H1 (cell line): Measurements from ENCODE around the gene GAS7. TPM values are rescaled to one million over a fixed set of nuclear protein-coding genes. Genes with fewer than 3 reads are reported as not detected.

Experiments
- CTCF ChIA-PET: fragments of 300-600 bp; sonication (Branson Sonifier 250); formaldehyde crosslinking; loops from one replicate; lab custom pipeline; 2021; ENCODE audit not compliant: partially characterized antibody; lab: Charles Lee
- POLR2A ChIA-PET: fragments of 300-600 bp; sonication (Branson Sonifier 250); formaldehyde crosslinking; loops from one replicate; lab custom pipeline; 2021; ENCODE audit warnings: inconsistent platforms; ENCODE audit not compliant: partially characterized antibody; lab: Charles Lee
- DNase-seq, 2 experiments: peaks; one replicate each; pipeline versions ENCODE4 v3.0.0 to v3.0.0-alpha.2; 2010 to 2022; ENCODE audit warnings: low spot score in 2 of 2, low read depth in 1 of 2, mixed read lengths in 1 of 2
- FAIRE-seq: peaks from 2 replicates; lab custom pipeline; 2011; peaks lifted over from hg19 to GRCh38; lab: Jason Lieb, UNC
- H2AFZ ChIP-seq: 2 replicates; pipeline ENCODE4 v1.8.1; 2012; ENCODE audit warnings: low read length, inconsistent platforms
- H2AK5ac ChIP-seq: 2 replicates; pipeline ENCODE4 v1.6.1; 2013; ENCODE audit warnings: low read depth, low read length
- H2BK120ac ChIP-seq: replicated peaks from 2 replicates; pipeline ENCODE3; 2013; ENCODE audit warnings: low read depth, low read length, inconsistent platforms
- H2BK12ac ChIP-seq: 2 replicates; pipeline ENCODE4 v1.6.1; 2013; ENCODE audit warnings: low read depth, low read length
- H2BK15ac ChIP-seq: 2 replicates; pipeline ENCODE4 v1.6.1; 2013; ENCODE audit warnings: low read length
- H2BK20ac ChIP-seq: 2 replicates; pipeline ENCODE4 v1.6.1; 2013; ENCODE audit warnings: low read length
- H2BK5ac ChIP-seq: 2 replicates; pipeline ENCODE4 v1.6.1; 2013; ENCODE audit warnings: low read depth, low read length
- H3K14ac ChIP-seq: 2 replicates; pipeline ENCODE4 v1.6.1; 2013; ENCODE audit warnings: inconsistent platforms; ENCODE audit not compliant: insufficient read length
- H3K18ac ChIP-seq: 2 replicates; pipeline ENCODE4 v1.6.1; 2013; ENCODE audit warnings: low read length; ENCODE audit errors: extremely low read depth
- H3K23ac ChIP-seq: 2 replicates; pipeline ENCODE4 v1.6.1; 2013; ENCODE audit warnings: inconsistent platforms; ENCODE audit not compliant: insufficient read length
- H3K23me2 ChIP-seq: 2 replicates; pipeline ENCODE4 v1.6.1; 2013; ENCODE audit warnings: low read depth, low read length
- H3K27ac ChIP-seq: 2 replicates; pipeline ENCODE4 v1.6.1; 2011; ENCODE audit warnings: low read depth, low read length, inconsistent platforms
- H3K27me3 ChIP-seq, 4 experiments: replicated peaks in 1 of 4; 1 replicate in 1 of 4; 2 replicates in 3 of 4; pipeline versions ENCODE4 v1.6.1 to v1.8.1; 2011 to 2013; ENCODE audit warnings: low read length in 3 of 4, mild to moderate bottlenecking in 3 of 4, inconsistent platforms in 2 of 4, mixed read lengths in 2 of 4, moderate library complexity in 1 of 4; ENCODE audit not compliant: control insufficient read depth in 3 of 4, insufficient read depth in 3 of 4; ENCODE audit errors: extremely low read depth in 1 of 4
- H3K36me3 ChIP-seq, 4 experiments: 2 replicates each; pipeline versions ENCODE4 v1.6.1 to v1.8.1; 2011 to 2013; ENCODE audit warnings: mild to moderate bottlenecking in 4 of 4, low read length in 3 of 4, moderate library complexity in 2 of 4, control low read depth in 1 of 4, inconsistent platforms in 1 of 4; ENCODE audit not compliant: insufficient read depth in 4 of 4, control insufficient read depth in 2 of 4
- H3K4ac ChIP-seq: replicated peaks from 2 replicates; pipeline ENCODE3; 2013; ENCODE audit warnings: low read length, low read depth, mixed read lengths, inconsistent platforms; ENCODE audit not compliant: insufficient read length
- H3K4me1 ChIP-seq, 4 experiments: replicated peaks in 1 of 4; 1 replicate in 1 of 4; 2 replicates in 3 of 4; pipeline versions ENCODE4 v1.6.1 to v1.8.1; 2011 to 2013; ENCODE audit warnings: low read length in 3 of 4, inconsistent platforms in 2 of 4, mixed read lengths in 1 of 4; ENCODE audit not compliant: insufficient read depth in 4 of 4, control insufficient read depth in 3 of 4
- H3K4me2 ChIP-seq, 2 experiments: 2 replicates each; pipeline versions ENCODE4 v1.6.1 to v1.8.1; 2011 to 2013; ENCODE audit warnings: low read depth in 2 of 2, low read length in 2 of 2, control low read depth in 1 of 2, inconsistent platforms in 1 of 2, mild to moderate bottlenecking in 1 of 2; ENCODE audit not compliant: insufficient read depth in 1 of 2
- H3K4me3 ChIP-seq, 4 experiments: fragments of 200-600, 300-600 bp in 1 of 4; sonication (generic), shearing (Covaris generic), sonication (Bioruptor Twin) in 1 of 4; 2 replicates each; pipeline versions ENCODE4 v1.5.1 to v1.8.1; 2011 to 2016; ENCODE audit warnings: low read length in 4 of 4, low read depth in 3 of 4, control low read depth in 2 of 4, inconsistent platforms in 2 of 4, mild to moderate bottlenecking in 2 of 4, mixed read lengths in 1 of 4, moderate library complexity in 1 of 4; ENCODE audit not compliant: insufficient read depth in 2 of 4; ENCODE audit errors: extremely low read depth in 1 of 4
- H3K56ac ChIP-seq: replicated peaks from 2 replicates; pipeline ENCODE3; 2013; ENCODE audit warnings: low read depth, mild to moderate bottlenecking, mixed read lengths, low read length, inconsistent platforms; ENCODE audit not compliant: insufficient read length
- H3K79me1 ChIP-seq: 2 replicates; pipeline ENCODE4 v1.6.1; 2013; ENCODE audit warnings: low read depth, low read length, control low read depth
- H3K79me2 ChIP-seq, 2 experiments: 2 replicates each; pipeline versions ENCODE4 v1.6.1 to v1.8.1; 2012 to 2013; ENCODE audit warnings: low read length in 2 of 2, mild to moderate bottlenecking in 2 of 2, inconsistent platforms in 1 of 2; ENCODE audit not compliant: insufficient read depth in 2 of 2, control insufficient read depth in 1 of 2
- H3K9ac ChIP-seq, 4 experiments: replicated peaks in 1 of 4; 1 replicate in 1 of 4; 2 replicates in 3 of 4; pipeline versions ENCODE4 v1.6.1 to v1.8.1; 2011 to 2013; ENCODE audit warnings: low read depth in 3 of 4, low read length in 3 of 4, control low read depth in 2 of 4, mild to moderate bottlenecking in 2 of 4, moderate library complexity in 2 of 4, inconsistent platforms in 1 of 4; ENCODE audit errors: extremely low read depth in 1 of 4
- H3K9me3 ChIP-seq, 2 experiments: 2 replicates each; pipeline versions ENCODE4 v1.6.1 to v1.8.1; 2012 to 2013; ENCODE audit warnings: mild to moderate bottlenecking in 2 of 2, moderate library complexity in 2 of 2, control low read depth in 1 of 2, inconsistent platforms in 1 of 2, low read depth in 1 of 2, low read length in 1 of 2, mixed read lengths in 1 of 2; ENCODE audit not compliant: insufficient read depth in 2 of 2
- H4K20me1 ChIP-seq, 2 experiments: replicated peaks in 1 of 2; 2 replicates each; pipeline versions ENCODE3 to v1.8.1; 2011 to 2013; ENCODE audit warnings: inconsistent platforms in 2 of 2, low read length in 2 of 2, mild to moderate bottlenecking in 1 of 2; ENCODE audit not compliant: insufficient read depth in 2 of 2, control insufficient read depth in 1 of 2
- H4K5ac ChIP-seq: 2 replicates; pipeline ENCODE4 v1.6.1; 2013; ENCODE audit warnings: low read length, low read depth, mixed read lengths, inconsistent platforms; ENCODE audit not compliant: insufficient read length
- H4K8ac ChIP-seq: 2 replicates; pipeline ENCODE4 v1.8.0; 2013; ENCODE audit warnings: mild to moderate bottlenecking, moderate library complexity, low read length, inconsistent platforms; ENCODE audit not compliant: insufficient read depth; ENCODE audit errors: extremely low read depth
- H4K91ac ChIP-seq: replicated peaks from 2 replicates; pipeline ENCODE3; 2013; ENCODE audit warnings: low read length, mixed read lengths, inconsistent platforms; ENCODE audit not compliant: insufficient read length
- BACH1 ChIP-seq: IDR thresholded peaks from 2 replicates; pipeline ENCODE4 v1.6.1; 2012; ENCODE audit warnings: low read length, improper control_type of control experiment
- CHD2 ChIP-seq: IDR thresholded peaks from 2 replicates; pipeline ENCODE4 v1.6.1; 2012; ENCODE audit warnings: low read length, improper control_type of control experiment
- HDAC6 ChIP-seq: IDR thresholded peaks from one replicate; pipeline ENCODE4 v1.7.1; 2012; ENCODE audit warnings: low read depth, mild to moderate bottlenecking, inconsistent platforms, low read length, moderate library complexity
- JUND ChIP-seq: IDR thresholded peaks from 2 replicates; pipeline ENCODE4 v1.6.1; 2011; ENCODE audit warnings: mild to moderate bottlenecking, improper control_type of control experiment, low read length
- PHF8 ChIP-seq: fragments of 200-600 bp; sonication (generic); conservative IDR thresholded peaks from 2 replicates; pipeline ENCODE4 v1.7.1; 2012; ENCODE audit warnings: low read depth, mild to moderate bottlenecking, inconsistent platforms, low read length, moderate library complexity
- POU5F1 ChIP-seq: IDR thresholded peaks from 2 replicates; pipeline ENCODE4 v1.6.1; 2011; ENCODE audit warnings: low read depth, mild to moderate bottlenecking, low read length, moderate library complexity
- RFX5 ChIP-seq: IDR thresholded peaks from 2 replicates; pipeline ENCODE4 v1.6.1; 2011; ENCODE audit warnings: low read depth, low read length, improper control_type of control experiment, borderline replicate concordance
- SP2 ChIP-seq: IDR thresholded peaks from 2 replicates; pipeline ENCODE4 v1.6.1; 2012; ENCODE audit warnings: mild to moderate bottlenecking, low read length, inconsistent platforms
- YY1 ChIP-seq: IDR thresholded peaks from 2 replicates; pipeline ENCODE4 v1.6.1; 2011; ENCODE audit warnings: low read depth, mild to moderate bottlenecking, low read length
- WGBS, 2 experiments: shearing (Covaris generic) in 1 of 2; methylation state at CpG; one replicate each; pipeline versions ENCODE4 v1.1.6 to v1.1.7; 2013 to 2015; ENCODE audit warnings: low lambda C conversion rate in 2 of 2, mixed read lengths in 2 of 2, inconsistent platforms in 1 of 2, low coverage in 1 of 2, missing lambda C conversion rate in 1 of 2; ENCODE audit not compliant: insufficient replicate concordance in 2 of 2, insufficient coverage in 1 of 2, insufficient read length in 1 of 2; ENCODE audit errors: extremely low coverage in 1 of 2, missing lambda C conversion rate in 1 of 2; 5-methylcytosine and 5-hydroxymethylcytosine counted together
- polyA plus RNA-seq, 7 experiments: library from polyadenylated mRNA; depleted of rRNA in 3 of 7; stranded (reverse) in 5 of 7; unstranded in 2 of 7; fragments of >200 nt in 5 of 7; fragments of 200-250 nt in 2 of 7; gene quantifications; 1 replicate in 5 of 7; 2 replicates in 1 of 7; 4 replicates in 1 of 7; pipeline versions ENCODE4 v1.2.1 to v1.2.3, GENCODE V29; 2011 to 2013; ENCODE audit warnings: missing spikeins in 2 of 7, mixed read lengths in 2 of 7
- total RNA-seq: library from RNA; stranded (reverse); fragmentation: NEBNext Ultra II Directional; extraction: Animal tissue kit (Norgen Biotek cat#: 25700); gene quantifications from 2 replicates; pipeline ENCODE4 v1.2.1, GENCODE V29; 2021
- TF ChIP-seq, protein P1 (sequence below): IDR thresholded peaks from 2 replicates; pipeline ENCODE4 v1.6.1; 2012; ENCODE audit warnings: low read length, inconsistent platforms
- TF ChIP-seq, protein P2 (sequence below), 3 experiments: IDR thresholded peaks; 1 replicate in 2 of 3; 2 replicates in 1 of 3; pipeline versions ENCODE4 v1.5.1 to v1.6.1; 2011; ENCODE audit warnings: low read length in 3 of 3, mild to moderate bottlenecking in 3 of 3, inconsistent platforms in 2 of 3, low read depth in 1 of 3, moderate library complexity in 1 of 3; ENCODE audit not compliant: insufficient read depth in 1 of 3; ENCODE audit errors: control extremely low read depth in 1 of 3

Gene GAS7
- total and polyA plus RNA-seq, 2 of the 8 experiments (the other 6 are each of a cell fraction or from before 2014, with no cell fraction given) = 5.0 to 14.5 TPM

DNA sequence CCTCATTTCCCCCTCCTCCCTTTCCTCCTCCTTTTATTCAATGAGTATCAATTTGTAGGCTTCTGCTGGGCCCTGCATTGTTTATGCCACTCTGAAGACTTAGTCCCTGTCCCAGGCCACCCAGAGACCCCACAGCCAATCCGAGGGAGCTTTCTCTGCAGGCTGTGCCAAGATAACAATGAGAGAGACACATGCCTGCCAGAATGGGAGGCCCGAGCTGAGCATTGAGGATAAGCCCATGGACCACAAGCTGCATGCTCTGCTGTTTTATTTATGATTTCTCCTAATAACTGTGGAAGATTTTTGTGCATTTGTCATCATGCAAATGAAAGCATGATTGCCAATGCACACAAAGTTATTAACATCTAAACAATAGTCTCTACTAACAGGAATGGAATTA is 296.3 kb downstream of the GAS7 start:
- H2AFZ ChIP-seq = 0 out of 2 replicates have a peak overlapping the region, but pooled peaks have one; percentile 15
- H3K4me3 ChIP-seq = no peak overlapping the region
- no peak overlapping the region for H3K4ac ChIP-seq
- no peak overlapping the region for H3K27ac ChIP-seq
- H2BK20ac ChIP-seq = no peak overlapping the region
- no peak overlapping the region for H3K9ac ChIP-seq
- 60% methylated on average over 2 of the region's 2 CpGs; no CpG with 5 or more reads in 1 of the 2 experiments for WGBS, 2 experiments
- no peaks in the 10 kb centered on the region for H3K79me2 ChIP-seq
- ChIA-PET POLR2A (no interaction called here), CTCF (interaction anchor here (1.3 to 10.8 kb wide), 4 partner anchors 11 to 728 kb away, joined by 3 to 101 read pairs (median 6); no protein-coding TSS in a partner anchor)
- H3K18ac ChIP-seq = no peak overlapping the region
- no peaks in the 10 kb centered on the region for H4K20me1 ChIP-seq
- no peak overlapping the region for H4K91ac ChIP-seq
- no peak overlapping the region for H2BK120ac ChIP-seq
- no peak overlapping the region for H3K56ac ChIP-seq
- no peak overlapping the region for H3K14ac ChIP-seq
- FAIRE-seq (no peak), DNase-seq (no peak)
- H3K79me1 ChIP-seq = no peaks in the 10 kb centered on the region
- H3K23me2 ChIP-seq = no peaks in the 10 kb centered on the region
- H2BK5ac ChIP-seq = no peak overlapping the region
- H2BK15ac ChIP-seq = no peak overlapping the region
- no peak overlapping the region for H2BK12ac ChIP-seq
- H3K36me3 ChIP-seq = no peaks in the 10 kb centered on the region
- no peak overlapping the region for H3K4me2 ChIP-seq
- H3K27me3 ChIP-seq = no peaks in the 10 kb centered on the region
- no peak overlapping the region for H2AK5ac ChIP-seq
- H4K5ac ChIP-seq = no peak overlapping the region
- H3K4me1 ChIP-seq = no peaks in the 10 kb centered on the region; a peak in 1 of 7 replicates
- no peak overlapping the region for H3K23ac ChIP-seq
- no peaks in the 10 kb centered on the region for H3K9me3 ChIP-seq
- H4K8ac ChIP-seq = no peak overlapping the region
- TF ChIP-seq HDAC6 (no peak), YY1 (no peak), CHD2 (no peak), RFX5 (no peak), JUND (no peak), BACH1 (no peak), PHF8 (no peak), POU5F1 (no peak), SP2 (no peak)
- TF ChIP-seq, protein P1, sequence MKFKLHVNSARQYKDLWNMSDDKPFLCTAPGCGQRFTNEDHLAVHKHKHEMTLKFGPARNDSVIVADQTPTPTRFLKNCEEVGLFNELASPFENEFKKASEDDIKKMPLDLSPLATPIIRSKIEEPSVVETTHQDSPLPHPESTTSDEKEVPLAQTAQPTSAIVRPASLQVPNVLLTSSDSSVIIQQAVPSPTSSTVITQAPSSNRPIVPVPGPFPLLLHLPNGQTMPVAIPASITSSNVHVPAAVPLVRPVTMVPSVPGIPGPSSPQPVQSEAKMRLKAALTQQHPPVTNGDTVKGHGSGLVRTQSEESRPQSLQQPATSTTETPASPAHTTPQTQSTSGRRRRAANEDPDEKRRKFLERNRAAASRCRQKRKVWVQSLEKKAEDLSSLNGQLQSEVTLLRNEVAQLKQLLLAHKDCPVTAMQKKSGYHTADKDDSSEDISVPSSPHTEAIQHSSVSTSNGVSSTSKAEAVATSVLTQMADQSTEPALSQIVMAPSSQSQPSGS = no peak
- TF ChIP-seq, protein P2, sequence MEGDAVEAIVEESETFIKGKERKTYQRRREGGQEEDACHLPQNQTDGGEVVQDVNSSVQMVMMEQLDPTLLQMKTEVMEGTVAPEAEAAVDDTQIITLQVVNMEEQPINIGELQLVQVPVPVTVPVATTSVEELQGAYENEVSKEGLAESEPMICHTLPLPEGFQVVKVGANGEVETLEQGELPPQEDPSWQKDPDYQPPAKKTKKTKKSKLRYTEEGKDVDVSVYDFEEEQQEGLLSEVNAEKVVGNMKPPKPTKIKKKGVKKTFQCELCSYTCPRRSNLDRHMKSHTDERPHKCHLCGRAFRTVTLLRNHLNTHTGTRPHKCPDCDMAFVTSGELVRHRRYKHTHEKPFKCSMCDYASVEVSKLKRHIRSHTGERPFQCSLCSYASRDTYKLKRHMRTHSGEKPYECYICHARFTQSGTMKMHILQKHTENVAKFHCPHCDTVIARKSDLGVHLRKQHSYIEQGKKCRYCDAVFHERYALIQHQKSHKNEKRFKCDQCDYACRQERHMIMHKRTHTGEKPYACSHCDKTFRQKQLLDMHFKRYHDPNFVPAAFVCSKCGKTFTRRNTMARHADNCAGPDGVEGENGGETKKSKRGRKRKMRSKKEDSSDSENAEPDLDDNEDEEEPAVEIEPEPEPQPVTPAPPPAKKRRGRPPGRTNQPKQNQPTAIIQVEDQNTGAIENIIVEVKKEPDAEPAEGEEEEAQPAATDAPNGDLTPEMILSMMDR (IDR thresholded peaks at IDR 0.05; ENCODE audit: control extremely low read depth in 1 of 3, insufficient read depth in 1 of 3, low read depth in 1 of 3, low read length in 3 of 3) = no peak
